Measurements from ENCODE around the gene CACNA1B.

Gene CACNA1B

DNA sequence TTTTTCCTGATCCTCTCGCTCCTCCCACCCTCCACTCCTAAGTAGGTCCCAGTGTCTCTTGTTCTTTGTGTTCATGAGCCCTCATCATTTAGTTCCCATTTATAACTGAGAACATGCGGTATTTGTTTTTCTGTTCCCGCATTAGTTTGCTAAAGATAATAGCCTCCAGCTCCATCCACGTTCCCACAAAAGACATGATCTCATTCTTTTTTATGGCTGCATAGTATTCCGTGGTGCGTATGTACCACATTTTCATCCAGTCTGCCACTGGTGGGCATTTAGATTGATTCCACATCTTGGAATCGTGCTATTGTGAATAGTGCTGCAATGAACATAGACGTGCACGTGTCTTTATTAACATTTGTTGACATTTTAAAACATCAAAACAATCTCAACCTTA lies 34.2 kb upstream of the CACNA1B start:
- Mint-ChIP-seq H3K4me1 (ENCODE audit: low read depth) (no peaks in the 10 kb centered on the region), H3K27me3 (no peaks in the 10 kb centered on the region), H3K27ac (no peak overlapping the region), H3K4me3 (no peak overlapping the region), H3K9me3 (no peaks in the 10 kb centered on the region), H3K36me3 (ENCODE audit: low read depth) (no peaks in the 10 kb centered on the region)

DNA sequence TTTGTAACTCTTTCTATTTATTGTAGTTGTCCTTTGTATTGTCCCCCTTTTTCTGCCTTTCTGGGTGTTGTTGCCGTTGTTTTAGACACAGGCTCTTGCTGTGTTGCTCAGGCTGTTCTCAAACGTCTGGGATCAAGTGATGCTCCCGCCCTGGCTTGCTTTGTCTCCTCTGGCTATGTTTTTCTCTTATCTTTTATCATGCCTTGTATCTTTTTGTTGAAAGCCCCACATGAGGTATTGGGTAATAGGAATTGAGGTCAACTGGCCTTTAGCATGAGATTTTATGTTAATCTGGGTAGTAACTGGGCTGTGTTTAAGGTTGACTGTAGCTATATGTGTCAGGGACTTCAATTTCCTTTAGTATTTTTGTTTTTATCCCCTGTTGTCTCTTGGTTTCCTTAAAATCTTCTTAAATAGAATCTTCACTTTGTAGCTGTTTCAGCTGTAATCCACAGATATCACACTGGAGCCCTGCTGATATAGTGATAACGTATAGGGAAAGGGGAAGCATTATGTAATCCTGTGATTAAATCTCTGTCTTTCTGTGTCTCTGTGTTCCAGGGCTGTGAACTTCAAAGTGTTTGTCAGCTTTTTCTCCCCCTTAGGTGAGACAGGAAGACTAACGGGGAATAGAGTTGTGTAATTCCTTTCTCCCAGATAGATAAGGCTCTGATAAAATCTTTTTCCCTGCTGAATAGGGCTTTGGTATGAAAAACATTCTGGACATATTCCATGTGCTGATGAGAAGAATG lies 25.9 kb upstream of the CACNA1B start:
- Mint-ChIP-seq H3K4me1 (ENCODE audit: low read depth) (no peaks in the 10 kb centered on the region), H3K9me3 (peaks cover 12% of the 10 kb centered on the region), H3K4me3 (no peak overlapping the region), H3K36me3 (ENCODE audit: low read depth) (peaks cover 10% of the 10 kb centered on the region), H3K27me3 (no peaks in the 10 kb centered on the region), H3K27ac (no peak overlapping the region)

DNA sequence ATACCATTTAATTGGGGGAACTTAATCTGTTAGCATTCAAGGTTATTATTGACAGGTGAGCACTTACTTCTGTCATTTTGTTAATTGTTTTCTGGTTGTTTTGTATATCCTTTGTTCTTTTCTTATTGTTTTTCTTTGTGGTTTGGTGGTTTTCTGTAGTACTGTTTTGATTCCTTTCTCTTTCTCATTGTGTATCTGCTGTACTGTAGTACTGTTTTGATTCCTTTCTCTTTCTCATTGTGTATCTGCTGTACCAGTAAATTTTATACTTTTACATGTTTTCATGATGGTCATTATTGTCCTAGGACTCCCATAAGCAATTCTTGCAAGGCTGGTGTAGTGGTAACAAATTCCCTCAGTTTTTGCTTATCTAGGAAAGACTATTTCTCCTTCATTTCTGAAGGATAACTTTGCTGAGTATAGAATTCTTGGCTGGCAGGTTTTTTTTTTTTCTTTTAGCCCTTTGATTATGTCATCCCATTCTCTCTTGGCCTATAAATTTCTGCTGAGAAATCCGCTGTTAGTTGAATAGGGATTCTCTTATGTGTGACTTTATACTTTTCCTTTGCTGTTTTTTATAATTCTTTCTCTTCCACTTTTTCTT lies 24.1 kb upstream of the CACNA1B start:
- Mint-ChIP-seq H3K27ac (no peak overlapping the region), H3K9me3 (peaks cover 12% of the 10 kb centered on the region), H3K4me1 (ENCODE audit: low read depth) (no peaks in the 10 kb centered on the region), H3K27me3 (no peaks in the 10 kb centered on the region), H3K36me3 (ENCODE audit: low read depth) (peaks cover 10% of the 10 kb centered on the region), H3K4me3 (no peak overlapping the region)

DNA sequence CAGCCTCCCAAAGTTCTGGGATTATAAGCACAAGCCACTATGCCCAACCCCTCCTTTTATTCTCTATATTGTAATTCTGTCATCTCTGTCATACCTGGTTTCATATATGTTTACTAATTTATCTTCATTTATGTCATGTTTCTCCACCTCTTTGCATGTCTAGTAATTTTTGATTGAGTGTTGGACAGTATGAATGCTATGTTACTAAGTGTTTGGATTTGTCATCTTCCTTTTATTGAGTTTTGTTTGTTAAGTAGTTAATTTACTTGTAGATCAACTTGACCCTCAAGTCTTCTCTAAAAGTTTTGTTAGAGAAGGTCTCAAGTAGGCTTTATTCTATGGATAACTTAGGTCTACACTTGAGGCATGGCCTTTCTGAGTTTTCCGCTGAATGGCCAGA lies 17.2 kb upstream of the CACNA1B start:
- Mint-ChIP-seq H3K4me1 (ENCODE audit: low read depth) (no peaks in the 10 kb centered on the region), H3K9me3 (peaks cover 18% of the 10 kb centered on the region)

DNA sequence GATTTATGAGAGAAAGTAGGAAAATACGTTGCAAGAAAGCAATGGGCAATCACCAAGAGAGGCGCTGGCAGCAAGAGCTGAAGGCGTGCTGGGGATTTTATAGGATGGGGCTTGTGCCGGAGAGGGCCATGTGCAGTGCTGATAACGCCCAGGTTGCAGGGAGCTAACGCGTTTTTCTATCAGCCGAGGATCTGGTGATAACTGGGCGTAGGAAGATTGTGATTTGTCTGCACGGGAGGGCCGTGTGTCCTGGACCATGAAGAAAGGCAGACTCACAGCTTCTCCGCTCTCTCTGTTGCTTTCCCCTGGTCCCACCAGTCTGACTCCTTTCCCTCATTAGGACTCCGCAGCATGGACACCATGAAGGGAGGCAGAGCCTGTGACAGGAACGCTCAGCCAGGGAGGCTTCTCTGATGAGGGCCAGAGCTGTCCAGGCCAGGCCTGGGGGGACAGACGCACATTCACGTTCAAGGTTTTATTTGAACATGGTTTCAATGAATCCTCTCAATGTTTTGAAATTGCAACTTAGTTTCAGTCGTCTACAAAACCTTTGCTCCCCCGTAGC lies 11.9 kb upstream of the CACNA1B start:
- Mint-ChIP-seq H3K27me3 (peaks cover 25% of the 10 kb centered on the region), H3K4me1 (ENCODE audit: low read depth) (no peaks in the 10 kb centered on the region), H3K4me3 (no peak overlapping the region), H3K9me3 (peaks cover 5% of the 10 kb centered on the region), H3K36me3 (ENCODE audit: low read depth) (peaks cover 3% of the 10 kb centered on the region), H3K27ac (no peak overlapping the region)

More for the DNA sequence above, 17.2 kb upstream of the CACNA1B start:
- Mint-ChIP-seq H3K36me3 (ENCODE audit: low read depth) (peaks cover 10% of the 10 kb centered on the region), H3K27me3 (peaks cover 12% of the 10 kb centered on the region), H3K4me3 (no peak overlapping the region), H3K27ac (no peak overlapping the region)

DNA sequence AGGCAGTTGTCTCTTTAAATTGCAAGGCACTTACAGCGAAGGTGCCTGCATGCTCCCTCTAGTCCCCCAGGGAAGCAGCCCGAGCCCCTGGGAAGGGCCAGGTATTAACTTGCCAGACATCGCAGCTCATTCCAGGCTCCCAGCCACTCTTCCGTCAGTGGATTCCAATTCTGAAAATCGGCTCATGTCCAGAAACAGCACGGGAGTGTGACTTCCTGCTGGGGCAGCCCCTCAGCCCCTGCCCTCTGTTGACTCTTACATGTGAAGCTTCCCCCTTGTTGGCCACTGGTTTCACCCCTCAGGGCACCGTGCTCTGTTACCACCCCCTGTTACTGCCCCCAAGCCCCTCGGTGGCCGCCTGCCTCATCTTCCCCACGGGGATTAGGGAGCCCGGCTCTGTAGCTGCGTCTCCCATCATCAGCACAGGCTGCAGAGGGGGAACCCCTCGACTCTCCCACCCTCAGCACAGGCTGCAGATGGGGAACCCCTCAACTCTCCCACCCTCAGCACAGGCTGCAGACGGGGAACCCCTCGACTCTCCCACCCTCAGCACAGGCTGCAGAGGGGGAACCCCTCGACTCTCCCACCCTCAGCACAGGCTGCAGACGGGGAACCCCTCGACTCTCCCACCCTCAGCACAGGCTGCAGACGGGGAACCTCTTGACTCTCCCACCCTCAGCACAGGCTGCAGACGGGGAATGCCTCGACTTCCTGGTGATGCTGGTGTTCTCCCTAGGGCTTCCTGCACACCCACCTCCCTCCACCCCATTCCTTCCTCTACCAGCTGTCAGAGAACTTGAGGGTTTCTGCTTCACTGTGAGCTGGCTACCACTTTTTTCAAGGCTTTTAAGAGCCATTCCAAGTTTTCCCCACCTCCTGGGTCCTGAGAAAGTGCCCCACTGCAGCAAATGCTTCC lies 11.1 kb upstream of the CACNA1B start:
- no peak overlapping the region for H3K4me3 Mint-ChIP-seq
- no peak overlapping the region for H3K27ac Mint-ChIP-seq
- H3K4me1 Mint-ChIP-seq (ENCODE audit: low read depth) = no peaks in the 10 kb centered on the region
- no peaks in the 10 kb centered on the region for H3K36me3 Mint-ChIP-seq (ENCODE audit: low read depth)
- peaks cover 5% of the 10 kb centered on the region for H3K9me3 Mint-ChIP-seq
- peaks cover 22% of the 10 kb centered on the region for H3K27me3 Mint-ChIP-seq

DNA sequence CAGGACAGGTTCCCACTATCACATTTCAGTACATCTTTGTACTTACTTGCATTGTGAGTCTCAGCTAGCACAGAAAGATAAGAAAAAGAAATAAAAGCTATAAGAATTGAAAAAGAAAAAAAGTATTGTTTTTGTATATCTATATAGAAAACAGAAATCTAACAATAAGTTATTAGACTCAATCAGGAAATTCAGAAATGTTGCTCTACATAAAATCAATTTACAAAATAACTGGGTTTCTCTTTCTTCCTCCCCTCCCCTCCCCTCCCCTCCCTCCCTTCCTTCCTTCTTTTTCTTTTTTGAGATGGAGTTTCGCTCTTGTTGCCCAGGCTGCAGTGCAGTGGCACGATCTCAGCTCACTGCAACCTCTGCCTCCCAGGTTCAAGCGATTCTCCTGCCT lies 7.2 kb upstream of the CACNA1B start:
- Mint-ChIP-seq H3K9me3 (no peaks in the 10 kb centered on the region), H3K27me3 (peaks cover 30% of the 10 kb centered on the region), H3K4me1 (ENCODE audit: low read depth) (no peaks in the 10 kb centered on the region), H3K4me3 (no peak overlapping the region), H3K27ac (no peak overlapping the region), H3K36me3 (ENCODE audit: low read depth) (no peaks in the 10 kb centered on the region)

DNA sequence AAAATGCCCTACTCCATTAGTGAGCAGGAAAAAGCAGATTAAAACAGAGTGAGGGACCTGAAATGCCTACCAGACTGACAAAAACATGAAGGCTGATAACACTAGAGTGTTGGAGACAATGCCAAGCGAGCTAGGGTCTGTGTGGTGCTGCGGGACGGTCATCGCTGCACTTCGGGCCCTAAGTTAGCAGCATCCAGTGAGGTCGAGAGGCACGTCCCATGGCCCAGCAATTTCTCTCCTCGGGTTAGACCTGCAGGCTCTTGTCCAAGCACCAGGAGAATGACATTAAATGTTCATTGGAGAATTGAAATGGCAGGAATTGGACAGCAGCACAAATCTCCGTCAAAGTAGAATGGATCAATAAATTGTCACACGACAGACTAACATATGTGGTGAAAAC lies 5.3 kb upstream of the CACNA1B start:
- no peaks in the 10 kb centered on the region for H3K36me3 Mint-ChIP-seq (ENCODE audit: low read depth)
- no peaks in the 10 kb centered on the region for H3K4me1 Mint-ChIP-seq (ENCODE audit: low read depth)
- no peak overlapping the region for H3K27ac Mint-ChIP-seq
- H3K27me3 Mint-ChIP-seq = peaks cover 30% of the 10 kb centered on the region
- H3K9me3 Mint-ChIP-seq = no peaks in the 10 kb centered on the region
- no peak overlapping the region for H3K4me3 Mint-ChIP-seq

DNA sequence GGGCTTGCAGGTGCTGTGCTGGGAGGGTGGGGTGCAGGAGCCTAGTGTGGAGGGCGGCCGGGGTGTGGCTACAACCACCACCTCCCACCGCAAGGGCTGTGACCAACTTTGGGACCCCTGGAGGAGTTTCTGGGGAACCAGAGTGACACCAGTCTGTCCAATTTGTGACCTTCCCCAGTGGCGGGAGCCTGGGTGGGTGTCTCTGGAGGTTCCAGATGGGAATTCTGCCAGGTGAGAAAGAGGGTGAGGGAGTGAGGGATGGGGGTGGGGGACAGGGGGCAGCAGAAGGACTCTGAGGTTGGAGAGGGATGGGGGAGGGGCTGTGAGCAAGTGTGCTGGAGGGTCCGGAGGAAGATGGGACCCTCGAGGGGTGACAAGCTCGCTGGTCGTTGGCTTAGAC lies 4.2 kb upstream of the CACNA1B start:
- H3K36me3 Mint-ChIP-seq (ENCODE audit: low read depth) = no peaks in the 10 kb centered on the region
- H3K4me1 Mint-ChIP-seq (ENCODE audit: low read depth) = no peaks in the 10 kb centered on the region
- H3K27me3 Mint-ChIP-seq = peaks cover 24% of the 10 kb centered on the region
- H3K9me3 Mint-ChIP-seq = no peaks in the 10 kb centered on the region
- H3K4me3 Mint-ChIP-seq = no peak overlapping the region
- no peak overlapping the region for H3K27ac Mint-ChIP-seq

DNA sequence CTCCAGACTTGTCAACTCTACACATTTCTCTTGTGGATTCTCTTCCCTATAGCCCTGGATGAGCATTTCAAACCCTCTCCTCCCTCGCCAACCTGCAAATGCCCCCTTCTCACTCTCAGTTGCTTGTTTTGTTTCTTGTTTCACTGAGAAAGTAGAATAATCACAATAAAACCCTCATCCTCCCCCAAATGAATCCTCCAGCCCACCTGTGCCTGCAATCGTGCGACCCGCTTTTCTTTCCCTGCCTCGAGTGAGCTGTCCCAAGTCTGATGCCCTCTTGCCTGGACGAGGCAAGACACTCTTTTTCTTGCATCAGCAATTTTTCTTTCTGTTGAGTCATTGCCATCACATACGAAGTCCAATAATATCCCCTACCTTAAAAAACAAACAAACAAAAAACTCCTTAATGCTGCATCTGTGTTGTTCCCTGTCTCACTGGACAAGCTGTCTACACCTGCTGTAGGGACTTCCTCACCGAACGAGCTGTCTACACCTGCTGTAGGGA lies 3.7 kb upstream of the CACNA1B start:
- Mint-ChIP-seq H3K4me3 (no peak overlapping the region), H3K4me1 (ENCODE audit: low read depth) (no peaks in the 10 kb centered on the region), H3K27ac (no peak overlapping the region), H3K27me3 (peaks cover 24% of the 10 kb centered on the region), H3K9me3 (no peaks in the 10 kb centered on the region), H3K36me3 (ENCODE audit: low read depth) (no peaks in the 10 kb centered on the region)

DNA sequence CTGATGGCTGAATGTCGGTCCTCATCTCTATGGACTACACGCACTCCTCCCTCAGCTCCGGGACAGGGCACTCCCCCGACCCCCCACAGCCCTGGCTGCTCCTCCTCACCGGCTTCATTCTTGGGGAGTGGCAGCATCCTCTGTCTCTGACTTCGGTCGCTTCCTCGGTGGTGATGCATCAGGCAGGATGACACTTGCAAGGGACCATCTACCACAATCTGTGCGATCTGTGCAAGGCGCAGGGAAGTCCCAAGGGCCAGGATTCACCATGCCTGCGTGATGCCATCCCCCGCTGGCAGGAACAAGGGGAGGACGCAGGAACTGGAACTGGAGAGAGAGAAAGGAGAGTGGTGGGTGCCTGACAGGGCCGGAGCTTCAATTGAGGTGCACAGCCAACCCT lies 2.2 kb upstream of the CACNA1B start:
- H3K36me3 Mint-ChIP-seq (ENCODE audit: low read depth) = no peaks in the 10 kb centered on the region
- no peaks in the 10 kb centered on the region for H3K4me1 Mint-ChIP-seq (ENCODE audit: low read depth)
- H3K9me3 Mint-ChIP-seq = no peaks in the 10 kb centered on the region
- H3K27me3 Mint-ChIP-seq = peaks cover 35% of the 10 kb centered on the region
- no peak overlapping the region for H3K4me3 Mint-ChIP-seq
- no peak overlapping the region for H3K27ac Mint-ChIP-seq

DNA sequence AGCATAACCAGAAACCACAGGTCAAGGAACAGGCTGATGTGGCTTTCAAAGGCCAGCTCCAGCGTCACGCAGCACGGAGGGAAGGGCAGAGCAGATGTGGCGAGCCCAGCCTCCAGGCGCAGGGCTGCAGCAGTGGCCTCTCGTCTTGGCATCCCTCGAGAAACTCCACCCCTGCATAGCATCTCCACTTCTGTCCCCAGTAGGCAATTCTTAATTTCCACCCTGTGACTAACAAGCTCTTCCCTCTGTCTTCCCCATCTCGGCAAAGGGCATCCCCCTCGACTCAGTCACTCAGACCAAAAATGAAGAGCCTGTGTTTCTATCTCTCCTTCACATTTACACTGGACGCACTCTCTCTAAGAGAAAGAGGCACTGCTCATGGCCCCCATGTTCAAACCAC lies 1.7 kb upstream of the CACNA1B start:
- no peaks in the 10 kb centered on the region for H3K9me3 Mint-ChIP-seq
- H3K4me1 Mint-ChIP-seq (ENCODE audit: low read depth) = no peaks in the 10 kb centered on the region
- H3K27ac Mint-ChIP-seq = no peak overlapping the region
- H3K4me3 Mint-ChIP-seq = no peak overlapping the region
- peaks cover 35% of the 10 kb centered on the region for H3K27me3 Mint-ChIP-seq
- H3K36me3 Mint-ChIP-seq (ENCODE audit: low read depth) = no peaks in the 10 kb centered on the region

DNA sequence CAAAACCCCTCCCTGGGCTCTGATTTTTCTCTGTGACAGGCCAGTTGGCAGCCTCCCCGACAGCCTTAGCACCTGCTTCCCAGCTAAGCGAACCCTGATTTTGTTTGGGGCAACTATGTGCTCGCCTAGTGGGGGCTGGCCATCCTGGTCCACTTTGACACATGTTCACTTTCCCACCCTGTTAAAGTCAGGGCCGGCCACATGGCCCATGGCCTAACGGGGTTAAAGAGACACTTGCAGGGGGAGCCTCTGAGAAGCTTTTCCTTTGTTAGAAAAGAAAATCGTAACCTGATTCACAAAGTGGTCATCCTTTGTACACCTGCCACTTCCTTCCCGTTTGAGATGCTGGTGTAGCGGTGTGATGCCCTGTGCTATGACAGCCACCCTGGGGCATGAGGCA lies 1.3 kb upstream of the CACNA1B start:
- no peak overlapping the region for H3K4me3 Mint-ChIP-seq
- H3K9me3 Mint-ChIP-seq = no peaks in the 10 kb centered on the region
- H3K27ac Mint-ChIP-seq = no peak overlapping the region
- H3K36me3 Mint-ChIP-seq (ENCODE audit: low read depth) = no peaks in the 10 kb centered on the region
- H3K4me1 Mint-ChIP-seq (ENCODE audit: low read depth) = no peaks in the 10 kb centered on the region
- peaks cover 35% of the 10 kb centered on the region for H3K27me3 Mint-ChIP-seq

DNA sequence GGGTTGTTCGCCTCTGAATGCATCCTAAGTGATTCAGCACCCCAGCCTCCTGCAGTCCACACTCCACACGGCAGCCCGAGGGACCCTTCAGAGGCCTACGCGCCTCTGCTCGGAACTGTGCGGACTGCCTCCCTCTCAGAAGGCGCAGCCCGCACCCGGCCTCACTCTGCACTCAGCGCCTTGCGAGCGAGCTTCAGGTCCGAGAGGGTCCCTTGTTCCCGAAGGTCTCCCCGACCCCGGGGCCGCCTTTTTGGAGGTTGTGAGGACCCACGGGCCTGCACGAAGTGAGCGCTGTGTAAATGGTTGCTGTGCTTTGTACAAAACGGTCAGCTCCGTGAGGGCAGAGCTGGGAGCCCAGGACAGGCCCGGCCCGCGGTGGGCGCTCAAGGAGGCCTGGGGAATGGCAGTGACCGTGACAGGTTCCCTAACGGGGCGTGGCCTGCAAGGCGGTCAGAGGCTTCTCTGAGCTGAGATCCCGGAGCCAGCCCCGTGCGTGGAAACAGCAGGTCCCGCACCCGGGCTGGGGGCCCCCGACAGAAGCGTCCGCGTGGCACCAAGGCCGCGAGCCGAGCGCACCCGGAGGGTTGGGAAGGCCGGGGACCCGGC lies 698 bp upstream of the CACNA1B start:
- Mint-ChIP-seq H3K27ac (no peak overlapping the region), H3K36me3 (ENCODE audit: low read depth) (no peaks in the 10 kb centered on the region), H3K9me3 (no peaks in the 10 kb centered on the region), H3K4me3 (no peak overlapping the region), H3K4me1 (ENCODE audit: low read depth) (no peaks in the 10 kb centered on the region), H3K27me3 (peaks cover 33% of the 10 kb centered on the region)

Measured in stimulated activated naive CD8-positive, alpha-beta T cell treated with anti-CD3 and anti-CD28 coated beads, Interleukin-15, Interleukin-2, amounts not matched to agents 100 ng/mL and 50 ng/mL, for 24 hours (primary cell).